Pancreas (tissue), 10 donors: ENCODE data around the gene HHATL. TPM values are rescaled to one million over a fixed set of nuclear protein-coding genes. Genes with fewer than 3 reads are reported as not detected.

Experiments
- ATAC-seq, 4 donors: fragments of 200-7000 bp; cut with Tn5 transposase; one replicate each; pipeline versions ENCODE4 v1.8.0 to v1.9.1; 2020; ENCODE audit warnings: mild to moderate bottlenecking in 4 of 4, moderate library complexity in 4 of 4
- DNase-seq, 6 donors: peaks; one replicate each; pipeline ENCODE4 v3.0.0-alpha.2; 2020
- FAIRE-seq: peaks from 2 replicates; lab custom pipeline; 2012; peaks lifted over from hg19 to GRCh38; lab: Jason Lieb, UNC
- H3K27ac ChIP-seq, 4 donors: fragments of 200-600 bp; sonication (generic); 1 replicate in 3 of 4; 2 replicates in 1 of 4; pipeline versions ENCODE4 v1.5.0 to v1.8.0; 2020
- H3K27me3 ChIP-seq, 4 donors: fragments of 200-600 bp; one replicate each; pipeline ENCODE4 v1.8.0; 2021
- H3K36me3 ChIP-seq, 3 donors: fragments of 200-600 bp; sonication (generic) in 1 of 3; one replicate each; pipeline versions ENCODE4 v1.5.0 to v1.8.0; 2020 to 2021
- H3K4me1 ChIP-seq, 3 donors: fragments of 200-600 bp; one replicate each; pipeline ENCODE4 v1.8.0; 2021
- H3K4me3 ChIP-seq, 4 donors: fragments of 200-600 bp; sonication (generic) in 2 of 4; one replicate each; pipeline versions ENCODE4 v1.5.0 to v1.8.0; 2020 to 2021
- H3K9me3 ChIP-seq, 4 donors: fragments of 200-600 bp; one replicate each; pipeline ENCODE4 v1.8.0; 2021
- WGBS, 2 donors: extraction: QIAGEN DNeasy Blood & Tissue Kit; methylation state at CpG; one replicate each; pipeline ENCODE4 v1.1.7; 2013; 5-methylcytosine and 5-hydroxymethylcytosine counted together
- intact Hi-C, 3 donors: fragments of 100-400 bp; cut with DNase I; formaldehyde crosslinking; loops; one replicate each; pipeline versions ENCODE4 v1.11.1 to v1.14.2; 2022
- polyA plus RNA-seq, 2 donors: library from polyadenylated mRNA; stranded (reverse); fragments of 200-250 nt; gene quantifications; one replicate each; pipeline ENCODE4 v1.2.3, GENCODE V29; 2013
- total RNA-seq, 6 donors: library from RNA; stranded (reverse); fragmentation: NEBNext Ultra II Directional in 4 of 6; extraction: Animal tissue kit (Norgen Biotek cat#: 25700) in 4 of 6; gene quantifications; one replicate each; pipeline versions ENCODE4 v1.2.1 to v1.2.4, GENCODE V29; 2021 to 2023
- TF ChIP-seq, protein P1 (sequence below), 4 donors: fragments of 200-600 bp; sonication (generic) in 3 of 4; IDR thresholded peaks; one replicate each; pipeline versions ENCODE4 v1.5.0 to v1.8.0; 2021; ENCODE audit warnings: antibody characterized with exemption in 4 of 4
- donor health status: healthy with polysubstance abuse.
- donor health status: DM: no; HTN: no; CAD: no; lungs with moderate emphysema.
- donor health status: DM: no; HTN: no; CAD: no.
- donor health status: control.
- donor health status: control.
- donor health status: Bipolar disorder and iron deficiency.
- donor health status: DM: yes; HTN: yes; CAD: no.
- donor health status: DM: no; HTN: no; CAD: no.
- donor health status: DM: no; HTN: no; CAD: no.
- donor health status: DM: yes; HTN: yes; CAD: no.

The HHATL gene
- total and polyA plus RNA-seq, 8 donors = 0.42 to 17.8 (median 2.4) TPM; not detected in 1

DNA sequence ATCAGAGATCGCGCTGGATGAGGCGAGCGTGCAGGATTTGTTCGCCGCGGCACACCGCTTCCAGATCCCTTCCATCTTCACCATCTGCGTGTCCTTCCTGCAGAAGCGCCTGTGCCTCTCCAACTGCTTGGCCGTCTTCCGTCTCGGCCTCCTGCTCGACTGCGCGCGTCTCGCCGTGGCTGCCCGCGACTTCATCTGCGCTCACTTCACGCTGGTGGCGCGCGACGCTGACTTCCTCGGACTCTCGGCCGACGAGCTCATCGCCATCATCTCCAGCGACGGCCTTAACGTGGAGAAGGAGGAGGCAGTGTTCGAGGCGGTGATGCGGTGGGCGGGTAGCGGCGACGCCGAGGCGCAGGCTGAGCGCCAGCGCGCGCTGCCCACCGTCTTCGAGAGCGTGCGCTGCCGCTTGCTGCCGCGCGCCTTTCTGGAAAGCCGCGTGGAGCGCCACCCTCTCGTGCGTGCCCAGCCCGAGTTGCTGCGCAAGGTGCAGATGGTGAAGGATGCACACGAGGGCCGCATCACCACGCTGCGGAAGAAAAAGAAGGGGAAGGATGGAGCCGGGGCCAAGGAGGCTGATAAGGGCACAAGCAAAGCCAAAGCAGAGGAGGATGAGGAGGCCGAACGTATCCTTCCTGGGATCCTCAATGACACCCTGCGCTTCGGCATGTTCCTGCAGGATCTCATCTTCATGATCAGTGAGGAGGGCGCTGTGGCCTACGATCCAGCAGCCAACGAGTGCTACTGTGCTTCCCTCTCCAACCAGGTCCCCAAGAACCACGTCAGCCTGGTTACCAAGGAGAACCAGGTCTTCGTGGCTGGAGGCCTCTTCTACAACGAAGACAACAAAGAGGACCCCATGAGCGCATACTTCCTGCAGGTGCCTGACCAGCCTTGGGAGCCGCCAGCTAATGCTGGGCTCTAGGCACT, 16.4 kb downstream of the HHATL start:
- WGBS, 2 donors = 27 to 31% methylated on average over 78 to 80 of the region's 80 CpGs
- no peak for FAIRE-seq
- Histone ChIP-seq H3K9me3 (no peaks in the 10 kb centered on the region), H3K4me3 (peak overlapping the region in 1 of 4 donors; percentile 26), H3K27me3 (no peaks in the 10 kb centered on the region), H3K27ac (no peak overlapping the region), H3K36me3 (no peaks in the 10 kb centered on the region), H3K4me1 (no peaks in the 10 kb centered on the region)
- no peak for ATAC-seq
- intact Hi-C loops = no loop called here
- DNase-seq = peak in 2 of 6 donors; percentile 9 to 51
- TF ChIP-seq, protein P1, sequence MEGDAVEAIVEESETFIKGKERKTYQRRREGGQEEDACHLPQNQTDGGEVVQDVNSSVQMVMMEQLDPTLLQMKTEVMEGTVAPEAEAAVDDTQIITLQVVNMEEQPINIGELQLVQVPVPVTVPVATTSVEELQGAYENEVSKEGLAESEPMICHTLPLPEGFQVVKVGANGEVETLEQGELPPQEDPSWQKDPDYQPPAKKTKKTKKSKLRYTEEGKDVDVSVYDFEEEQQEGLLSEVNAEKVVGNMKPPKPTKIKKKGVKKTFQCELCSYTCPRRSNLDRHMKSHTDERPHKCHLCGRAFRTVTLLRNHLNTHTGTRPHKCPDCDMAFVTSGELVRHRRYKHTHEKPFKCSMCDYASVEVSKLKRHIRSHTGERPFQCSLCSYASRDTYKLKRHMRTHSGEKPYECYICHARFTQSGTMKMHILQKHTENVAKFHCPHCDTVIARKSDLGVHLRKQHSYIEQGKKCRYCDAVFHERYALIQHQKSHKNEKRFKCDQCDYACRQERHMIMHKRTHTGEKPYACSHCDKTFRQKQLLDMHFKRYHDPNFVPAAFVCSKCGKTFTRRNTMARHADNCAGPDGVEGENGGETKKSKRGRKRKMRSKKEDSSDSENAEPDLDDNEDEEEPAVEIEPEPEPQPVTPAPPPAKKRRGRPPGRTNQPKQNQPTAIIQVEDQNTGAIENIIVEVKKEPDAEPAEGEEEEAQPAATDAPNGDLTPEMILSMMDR (IDR thresholded peaks at IDR 0.05) = no peak

DNA sequence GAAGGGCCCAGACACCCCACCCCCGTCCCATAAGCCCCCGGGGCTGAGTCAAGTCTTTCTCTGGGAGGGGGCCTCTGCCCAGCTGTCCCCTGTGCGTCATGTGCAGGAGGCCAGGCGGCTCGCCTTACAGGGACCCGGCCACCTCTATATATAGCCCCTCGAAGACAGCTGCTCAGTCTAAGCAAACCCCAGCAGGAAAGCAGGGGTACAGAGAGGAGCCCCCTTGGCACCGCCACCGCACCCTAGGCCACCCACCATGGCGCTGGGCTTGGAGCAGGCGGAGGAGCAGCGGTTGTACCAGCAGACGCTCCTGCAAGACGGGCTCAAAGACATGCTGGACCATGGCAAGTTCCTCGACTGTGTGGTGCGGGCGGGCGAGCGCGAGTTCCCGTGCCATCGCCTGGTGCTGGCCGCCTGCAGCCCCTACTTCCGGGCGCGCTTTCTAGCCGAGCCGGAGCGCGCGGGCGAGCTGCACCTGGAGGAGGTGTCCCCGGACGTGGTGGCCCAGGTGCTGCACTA, 17.2 kb downstream of the HHATL start, which contains the start of gene KLHL40:
KLHL40 (plus strand) TSS at position 175 of the 519 bp plus-strand sequence; CDS start at position 257, 82 bp downstream.
- Histone ChIP-seq H3K4me3 (peak within 1 kb of the TSS in 1 of 4 donors; percentile 26), H3K27me3 (no peaks in the 10 kb centered on the region), H3K27ac (no peak within 1 kb of the TSS), H3K4me1 (no peaks in the 10 kb centered on the region), H3K36me3 (no peaks in the 10 kb centered on the region), H3K9me3 (no peaks in the 10 kb centered on the region)
- WGBS, 2 donors = 35 to 44% methylated on average over 32 to 34 of the region's 34 CpGs
- intact Hi-C loops = no loop called here
- FAIRE-seq = no peak
- ATAC-seq = no peak
- TF ChIP-seq, protein P1 (IDR thresholded peaks at IDR 0.05) = no peak
- peak in 1 of 6 donors; percentile 14 for DNase-seq

DNA sequence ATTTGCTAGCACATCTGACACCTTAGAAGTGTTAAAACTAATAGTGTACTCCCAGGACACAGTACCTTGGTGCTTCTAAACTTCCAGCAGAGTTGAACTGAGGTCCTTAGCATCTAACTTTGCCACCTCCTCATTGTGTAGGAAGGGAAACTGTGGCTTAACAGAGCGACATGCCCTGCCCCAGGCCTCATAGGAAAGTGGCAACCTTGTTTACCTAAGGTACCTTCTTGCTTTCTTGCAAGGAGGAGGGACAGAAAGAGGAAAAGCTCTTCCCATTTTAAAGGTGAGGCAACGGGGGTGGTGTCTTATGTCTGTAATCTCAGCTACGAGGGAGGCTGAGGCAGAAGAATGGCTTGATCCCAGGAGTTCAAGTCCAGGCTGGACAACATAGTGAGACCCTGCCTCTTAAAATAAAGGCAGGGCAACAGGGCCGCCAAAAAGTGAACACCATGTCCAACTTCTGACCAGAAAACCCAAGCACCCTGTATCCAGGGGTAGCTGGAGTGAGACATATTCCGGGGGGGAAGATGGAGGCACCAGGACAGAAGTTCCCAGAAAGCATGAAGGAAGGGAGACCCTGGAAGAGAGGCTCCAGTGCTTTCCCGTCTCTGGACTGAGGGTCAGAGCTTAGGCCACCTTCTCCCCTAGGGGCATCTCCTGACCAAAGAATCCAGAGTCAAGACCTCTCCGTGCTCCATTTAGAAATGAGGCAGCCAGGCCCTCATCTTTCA, 17.8 kb downstream of the HHATL start:
- H3K27me3 ChIP-seq = no peaks in the 10 kb centered on the region
- H3K9me3 ChIP-seq = no peaks in the 10 kb centered on the region
- DNase-seq (no peak), ATAC-seq (no peak), FAIRE-seq (no peak)
- no peak overlapping the region for H3K4me3 ChIP-seq
- intact Hi-C loops = no loop called here
- no peaks in the 10 kb centered on the region for H3K4me1 ChIP-seq
- no peak overlapping the region for H3K27ac ChIP-seq
- H3K36me3 ChIP-seq = no peaks in the 10 kb centered on the region
- 76 to 80% methylated on average over 7 of the region's 7 CpGs for WGBS, 2 donors
- TF ChIP-seq, protein P1 (IDR thresholded peaks at IDR 0.05) = no peak

DNA sequence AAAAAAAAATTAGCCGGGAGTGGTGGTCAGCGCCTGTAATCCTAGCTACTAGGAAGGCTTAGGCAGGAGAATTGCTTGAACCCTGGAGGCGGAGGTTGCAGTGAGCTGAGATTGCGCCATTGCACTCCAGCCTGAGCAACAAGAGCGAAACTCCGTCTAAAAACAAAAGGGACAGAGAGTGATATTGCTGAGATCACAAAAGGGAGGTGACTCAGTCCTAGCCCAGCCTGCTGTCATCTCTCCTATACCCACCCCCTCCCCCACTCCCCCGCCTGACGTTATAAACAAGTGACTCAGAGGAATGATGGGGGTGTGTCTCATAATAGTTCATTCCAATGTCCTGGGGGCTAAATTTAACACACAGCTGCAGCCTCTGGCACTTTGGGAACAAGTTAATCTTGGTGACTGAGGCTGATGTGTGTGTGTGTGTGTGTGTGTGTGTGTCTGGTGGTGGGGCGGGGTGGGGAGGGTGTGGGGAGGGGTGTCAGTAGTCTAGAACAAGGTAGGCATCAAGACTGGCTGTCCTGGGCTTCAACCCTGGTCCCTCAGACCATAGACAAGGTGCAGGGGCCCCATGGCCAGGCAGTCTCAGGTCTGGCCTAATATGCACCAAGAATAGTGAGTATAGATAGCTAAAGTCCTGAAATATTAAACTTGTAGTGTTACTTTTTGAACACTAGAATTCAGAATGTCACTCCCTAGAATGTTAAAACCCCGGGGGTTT, 18.6 kb downstream of the HHATL start:
- intact Hi-C loops = no loop called here
- WGBS, 2 donors = 59 to 71% methylated on average over 9 to 10 of the region's 10 CpGs
- H3K9me3 ChIP-seq = no peaks in the 10 kb centered on the region
- H3K36me3 ChIP-seq = no peaks in the 10 kb centered on the region
- TF ChIP-seq, protein P1 (IDR thresholded peaks at IDR 0.05) = no peak
- no peaks in the 10 kb centered on the region for H3K27me3 ChIP-seq
- ATAC-seq = peak; percentile 46 to 83 (median 70)
- FAIRE-seq = no peak
- no peak overlapping the region for H3K4me3 ChIP-seq
- H3K4me1 ChIP-seq = no peaks in the 10 kb centered on the region
- DNase-seq = peak in 4 of 6 donors; percentile 16 to 35 (median 25)
- no peak overlapping the region for H3K27ac ChIP-seq
